NCI-H1417 (cell line): Measurements from ENCODE around the gene SUCLG1.
A peak's percentile ranks its signal among the peaks of the same experiment; 100 is the strongest.
"Not testable (repeated sequence)": the region's sequence is repeated elsewhere in the genome, so short reads cannot be mapped to it uniquely, and the experiment has no call there.

Source experiments
- DNase-seq, 3 experiments: peaks; one replicate each; lab custom pipeline; 2025; lab: John Stamatoyannopoulos, UW

Gene SUCLG1

GRCh38 chr2:84459018-84459943 lies at the start of gene SUCLG1:
Gene SUCLG1 (minus strand): TSS chr2:84459280. CDS start chr2:84459269, 11 bp downstream.
- peak; percentile 91 to 94 (median 93) for DNase-seq

GRCh38 chr2:84498150-84498799 lies 39.2 kb upstream of the SUCLG1 start:
- no peak for DNase-seq

DNA sequence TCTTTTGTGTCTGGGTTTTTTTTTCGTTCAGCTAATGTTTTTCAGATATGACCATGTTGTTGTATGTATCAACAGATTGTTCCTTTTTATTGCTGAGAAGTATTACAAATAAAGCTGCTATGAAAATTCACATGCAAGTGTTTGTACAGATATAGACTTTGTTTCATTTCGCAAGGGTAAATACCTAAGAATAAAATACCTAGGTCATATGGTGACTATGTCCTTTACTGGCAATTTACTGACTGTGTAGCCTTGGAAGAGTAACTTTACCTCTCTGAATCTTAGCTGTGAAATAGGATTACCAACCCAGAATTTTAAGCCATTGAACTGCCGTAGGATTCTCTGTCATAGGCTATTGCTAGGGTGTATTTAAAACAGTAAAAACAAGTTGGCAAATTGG lies 38.2 kb upstream of the SUCLG1 start:
- no peak for DNase-seq

- DNase-seq, result no peak
Observed at GRCh38 chr2:84496386-84496785, 37.3 kb upstream of the SUCLG1 start.

GRCh38 chr2:84495539-84496146 lies 36.6 kb upstream of the SUCLG1 start:
- peak; percentile 4 to 67 (median 35) for DNase-seq

DNA sequence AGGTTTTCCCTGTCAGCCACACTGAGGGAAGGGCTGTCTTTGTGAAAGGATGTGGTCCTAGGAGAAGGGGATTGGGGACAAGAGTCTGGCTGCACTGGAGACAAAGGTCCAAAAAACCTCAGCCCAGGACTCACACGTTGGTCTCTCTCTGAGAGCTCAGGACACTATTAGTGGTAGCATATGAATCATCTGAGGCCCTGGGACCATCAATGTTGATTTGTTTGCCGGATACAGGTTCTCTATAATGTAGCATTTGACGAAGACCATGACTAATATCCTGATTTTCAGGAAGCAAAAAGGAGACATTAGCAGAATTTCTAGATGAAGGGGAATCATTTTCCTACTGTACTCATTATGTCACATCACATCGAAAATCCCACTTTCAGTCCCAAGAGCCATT lies 35.0 kb upstream of the SUCLG1 start:
- DNase-seq, result no peak

- no peak for DNase-seq
Observed at GRCh38 chr2:84493514-84493913, 34.4 kb upstream of the SUCLG1 start.

- DNase-seq, result peak in 1 of 3 experiments; percentile 1
Observed at GRCh38 chr2:84492571-84492970, 33.5 kb upstream of the SUCLG1 start.

DNA sequence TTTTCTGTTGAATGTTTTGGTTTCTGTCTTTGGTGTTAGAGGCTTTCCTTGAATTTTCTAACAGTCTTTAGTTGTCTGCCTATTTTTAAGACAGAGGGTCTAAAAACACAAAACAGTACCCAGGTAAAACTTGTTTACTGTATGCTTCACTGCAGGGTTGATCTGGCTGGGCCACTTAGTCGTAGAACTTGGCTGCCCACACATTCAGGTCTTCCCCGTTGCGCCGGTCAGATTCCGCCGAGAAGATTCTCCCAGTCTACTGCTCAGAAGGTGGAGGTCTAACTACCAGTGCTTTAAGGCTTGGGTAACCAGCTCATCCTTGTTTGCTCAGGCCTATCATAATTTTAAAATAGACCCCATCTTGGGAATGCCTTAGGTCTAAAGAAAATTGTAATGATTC lies 32.7 kb upstream of the SUCLG1 start:
- no peak for DNase-seq

DNA sequence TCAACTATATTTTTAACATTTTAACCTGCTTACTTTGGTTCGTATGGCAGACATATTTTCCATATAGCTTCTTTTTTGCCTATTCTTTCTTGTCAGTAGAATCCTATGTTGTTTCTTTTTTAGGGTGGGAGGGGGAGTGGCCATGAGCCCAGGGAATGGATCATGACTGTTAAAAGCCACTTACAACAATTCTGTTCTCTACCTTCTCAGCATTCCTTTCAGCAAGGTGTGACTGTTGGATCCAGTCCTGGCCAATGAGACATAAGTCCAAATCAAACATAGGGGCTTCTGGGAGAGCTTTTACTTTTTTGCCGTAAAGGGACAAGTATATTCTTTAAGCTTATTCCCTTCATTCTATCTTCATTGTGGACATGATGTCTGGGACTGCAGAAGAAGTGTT lies 32.2 kb upstream of the SUCLG1 start:
- DNase-seq, result no peak

GRCh38 chr2:84487298-84487996 lies 28.4 kb upstream of the SUCLG1 start:
- no peak for DNase-seq

- peak; percentile 22 to 69 (median 26) for DNase-seq
Observed at GRCh38 chr2:84486441-84487115, 27.5 kb upstream of the SUCLG1 start.

- DNase-seq, result no peak
Observed at GRCh38 chr2:84483320-84483719, 24.2 kb upstream of the SUCLG1 start.

GRCh38 chr2:84482603-84483002 lies 23.5 kb upstream of the SUCLG1 start:
- DNase-seq, result no peak

GRCh38 chr2:84481702-84482101 lies 22.6 kb upstream of the SUCLG1 start:
- DNase-seq, result no peak

DNA sequence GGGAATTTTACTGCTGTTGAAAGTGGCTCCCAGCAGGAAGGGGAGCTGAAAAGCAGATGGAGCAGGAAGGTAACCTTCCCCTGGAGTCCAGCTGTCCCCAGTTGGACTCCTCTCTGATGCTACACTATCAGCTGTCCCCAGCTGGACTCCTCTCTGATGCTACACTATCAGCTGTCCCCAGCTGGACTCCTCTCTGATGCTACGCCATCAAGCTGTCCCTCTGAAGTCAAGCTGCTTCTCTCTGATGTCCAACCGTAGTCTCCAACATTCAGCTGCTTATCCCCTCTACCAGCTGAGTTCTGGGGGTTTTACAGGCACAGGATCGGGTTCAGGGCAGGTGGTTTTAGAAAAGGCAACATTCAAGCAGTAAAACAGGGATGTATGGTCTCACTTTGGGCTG lies 19.8 kb upstream of the SUCLG1 start:
- DNase-seq, result no peak

- no peak for DNase-seq
Observed at GRCh38 chr2:84477886-84478285, 18.8 kb upstream of the SUCLG1 start.

- DNase-seq, result no peak
Observed at GRCh38 chr2:84474176-84474575, 15.1 kb upstream of the SUCLG1 start.

- no peak for DNase-seq
Observed at GRCh38 chr2:84472856-84473565, 13.9 kb upstream of the SUCLG1 start.

DNA sequence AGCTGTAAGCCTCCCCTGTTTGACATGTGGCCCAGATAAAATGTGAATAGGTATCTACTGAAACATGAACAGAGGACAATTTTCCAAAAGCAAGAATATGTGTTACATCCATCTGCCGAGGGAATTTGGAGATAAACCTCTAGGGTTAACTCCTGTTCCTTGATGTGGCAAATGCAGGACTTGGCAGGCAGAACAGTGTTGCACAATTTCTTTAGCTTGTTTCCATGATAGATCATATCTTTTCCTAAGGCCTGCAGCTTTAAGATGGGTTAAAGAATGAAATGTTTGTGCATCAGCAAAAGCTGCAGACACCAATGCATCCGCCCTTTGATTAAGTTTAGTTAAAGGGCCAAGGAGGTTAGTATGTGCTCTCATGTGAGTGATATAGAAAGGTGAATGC lies 13.3 kb upstream of the SUCLG1 start:
- DNase-seq, result not testable (repeated sequence)

DNA sequence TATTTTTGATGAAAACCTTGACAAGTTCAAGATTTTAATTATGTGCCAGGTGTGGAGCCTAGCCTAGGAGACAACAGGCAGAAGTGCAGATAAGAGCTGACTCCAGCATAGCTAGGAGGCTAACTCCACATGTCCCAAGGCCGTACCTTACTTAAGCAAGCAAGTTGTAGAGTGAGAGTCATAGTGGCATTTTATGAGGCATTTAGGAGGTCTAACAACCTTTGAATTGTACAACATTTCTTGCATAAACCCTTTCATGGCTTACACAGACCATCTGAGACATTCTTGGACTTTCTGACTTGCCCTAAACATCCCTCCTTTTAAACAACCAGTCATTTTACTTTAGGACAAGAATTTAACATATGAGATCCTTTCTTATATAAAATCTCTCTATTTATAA lies 8.3 kb upstream of the SUCLG1 start:
- DNase-seq, result no peak
